Uterus (tissue), 4 donors: ENCODE data around the gene ARHGAP9. TPM values are rescaled to one million over a fixed set of nuclear protein-coding genes. Genes with fewer than 3 reads are reported as not detected.

Experiments used
- DNase-seq, 2 donors: peaks; one replicate each; pipeline ENCODE4 v3.0.0-alpha.2; 2019 to 2020
- H3K27ac ChIP-seq, 2 donors: fragments of 200-600 bp; sonication (generic); 1 replicate in 1 of 2; 2 replicates in 1 of 2; pipeline ENCODE4 v1.5.1; 2016 to 2018
- H3K27me3 ChIP-seq, 2 donors: fragments of 200-600 bp; sonication (generic); one replicate each; pipeline ENCODE4 v1.5.1; 2018 to 2019; ENCODE audit warnings: control low read depth in 1 of 2
- H3K36me3 ChIP-seq, 2 donors: fragments of 200-600 bp; sonication (generic); one replicate each; pipeline ENCODE4 v1.5.1; 2019; ENCODE audit warnings: control low read depth in 1 of 2
- H3K4me1 ChIP-seq, 2 donors: fragments of 200-600 bp; sonication (generic); one replicate each; pipeline ENCODE4 v1.5.1; 2018 to 2019; ENCODE audit warnings: control low read depth in 1 of 2
- H3K4me3 ChIP-seq, 2 donors: fragments of 200-600 bp; sonication (generic); 1 replicate in 1 of 2; 2 replicates in 1 of 2; pipeline ENCODE4 v1.5.1; 2018 to 2019; ENCODE audit warnings: mild to moderate bottlenecking in 1 of 2
- H3K9me3 ChIP-seq, 2 donors: fragments of 200-600 bp; sonication (generic); one replicate each; pipeline ENCODE4 v1.5.1; 2019; ENCODE audit warnings: control low read depth in 1 of 2
- POLR2A ChIP-seq, 2 donors: fragments of 450-650 bp; IDR thresholded peaks; one replicate each; pipeline ENCODE4 v1.6.1; 2016; ENCODE audit warnings: antibody characterized with exemption in 2 of 2, mild to moderate bottlenecking in 1 of 2, moderate library complexity in 1 of 2
- intact Hi-C: fragments of 100-400 bp; cut with DNase I; formaldehyde crosslinking; loops from one replicate; pipeline ENCODE4 v1.15.1; 2023; ENCODE audit warnings: low total_unique reads
- total RNA-seq, 4 donors: library from RNA; depleted of rRNA in 3 of 4; stranded (reverse); fragments of >200 nt in 3 of 4; gene quantifications; one replicate each; pipeline versions ENCODE4 v1.1.0 to v1.2.4, GENCODE V29; 2014 to 2023
- TF ChIP-seq, protein P1 (sequence below), 4 experiments: fragments of 200-600 bp in 2 of 4; fragments of 450-650 bp in 2 of 4; sonication (generic) in 2 of 4; IDR thresholded peaks; one replicate each; pipeline ENCODE4 v1.5.1; 2016 to 2019; ENCODE audit warnings: antibody characterized with exemption in 4 of 4, mild to moderate bottlenecking in 2 of 4, moderate library complexity in 1 of 4
- donor health status: DM: yes; HTN: yes; CAD: no.

The ARHGAP9 gene
- total RNA-seq, 4 donors from 2014 or later = 1.5 to 8.1 (median 3.3) TPM

GRCh38 chr12:57475271-57476161, 4.2 kb downstream of the ARHGAP9 start:
- peaks cover 0 to 13% of the 10 kb centered on the region in 2 donors for H3K4me1 ChIP-seq
- H3K4me3 ChIP-seq = peak overlapping the region; percentile 6 to 18
- TF ChIP-seq POLR2A (IDR thresholded peaks at IDR 0.05) = no peak
- TF ChIP-seq, protein P1, sequence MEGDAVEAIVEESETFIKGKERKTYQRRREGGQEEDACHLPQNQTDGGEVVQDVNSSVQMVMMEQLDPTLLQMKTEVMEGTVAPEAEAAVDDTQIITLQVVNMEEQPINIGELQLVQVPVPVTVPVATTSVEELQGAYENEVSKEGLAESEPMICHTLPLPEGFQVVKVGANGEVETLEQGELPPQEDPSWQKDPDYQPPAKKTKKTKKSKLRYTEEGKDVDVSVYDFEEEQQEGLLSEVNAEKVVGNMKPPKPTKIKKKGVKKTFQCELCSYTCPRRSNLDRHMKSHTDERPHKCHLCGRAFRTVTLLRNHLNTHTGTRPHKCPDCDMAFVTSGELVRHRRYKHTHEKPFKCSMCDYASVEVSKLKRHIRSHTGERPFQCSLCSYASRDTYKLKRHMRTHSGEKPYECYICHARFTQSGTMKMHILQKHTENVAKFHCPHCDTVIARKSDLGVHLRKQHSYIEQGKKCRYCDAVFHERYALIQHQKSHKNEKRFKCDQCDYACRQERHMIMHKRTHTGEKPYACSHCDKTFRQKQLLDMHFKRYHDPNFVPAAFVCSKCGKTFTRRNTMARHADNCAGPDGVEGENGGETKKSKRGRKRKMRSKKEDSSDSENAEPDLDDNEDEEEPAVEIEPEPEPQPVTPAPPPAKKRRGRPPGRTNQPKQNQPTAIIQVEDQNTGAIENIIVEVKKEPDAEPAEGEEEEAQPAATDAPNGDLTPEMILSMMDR (IDR thresholded peaks at IDR 0.05) = no peak
- DNase-seq = no peak
- no peaks in the 10 kb centered on the region for H3K9me3 ChIP-seq
- peaks cover 8 to 20% of the 10 kb centered on the region in 2 donors for H3K27me3 ChIP-seq
- intact Hi-C loops = no loop called here
- H3K36me3 ChIP-seq = no peaks in the 10 kb centered on the region
- no peak overlapping the region for H3K27ac ChIP-seq

GRCh38 chr12:57474862-57475261, 4.8 kb downstream of the ARHGAP9 start:
- no peak overlapping the region for H3K4me3 ChIP-seq
- no peak overlapping the region for H3K27ac ChIP-seq
- no peaks in the 10 kb centered on the region for H3K9me3 ChIP-seq
- peaks cover 8 to 20% of the 10 kb centered on the region in 2 donors for H3K27me3 ChIP-seq
- no peaks in the 10 kb centered on the region for H3K36me3 ChIP-seq
- no peak for DNase-seq
- TF ChIP-seq, protein P1 (IDR thresholded peaks at IDR 0.05) = no peak
- TF ChIP-seq POLR2A (IDR thresholded peaks at IDR 0.05) = no peak
- peaks cover 0 to 13% of the 10 kb centered on the region in 2 donors for H3K4me1 ChIP-seq
- intact Hi-C loops = no loop called here

DNA sequence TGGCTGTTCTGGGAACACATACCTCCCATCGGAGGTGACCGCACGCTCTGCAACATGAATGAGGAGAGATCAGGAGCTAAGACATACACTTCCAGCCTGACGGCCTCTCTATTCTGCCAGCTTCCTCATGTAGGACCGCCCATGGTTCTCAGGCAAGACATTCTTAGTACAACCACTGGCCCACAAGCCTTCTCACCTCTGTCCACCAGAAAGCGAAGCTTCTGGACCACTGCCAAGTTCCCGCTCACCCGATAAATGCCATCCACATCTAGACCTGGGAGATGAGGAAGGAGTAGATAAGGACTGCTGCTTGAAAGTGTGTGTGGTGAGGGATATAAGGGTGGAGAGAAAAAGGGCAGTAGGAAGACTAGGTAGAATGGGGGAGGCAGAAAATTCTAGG, 5.2 kb downstream of the ARHGAP9 start:
- DNase-seq = no peak
- intact Hi-C loops = no loop called here
- Histone ChIP-seq H3K4me1 (peaks cover 0 to 13% of the 10 kb centered on the region in 2 donors), H3K36me3 (no peaks in the 10 kb centered on the region), H3K9me3 (no peaks in the 10 kb centered on the region), H3K27me3 (peaks cover 8 to 20% of the 10 kb centered on the region in 2 donors), H3K27ac (no peak overlapping the region), H3K4me3 (no peak overlapping the region)
- TF ChIP-seq, protein P1 (IDR thresholded peaks at IDR 0.05) = no peak
- no peak for TF ChIP-seq POLR2A (IDR thresholded peaks at IDR 0.05)

DNA sequence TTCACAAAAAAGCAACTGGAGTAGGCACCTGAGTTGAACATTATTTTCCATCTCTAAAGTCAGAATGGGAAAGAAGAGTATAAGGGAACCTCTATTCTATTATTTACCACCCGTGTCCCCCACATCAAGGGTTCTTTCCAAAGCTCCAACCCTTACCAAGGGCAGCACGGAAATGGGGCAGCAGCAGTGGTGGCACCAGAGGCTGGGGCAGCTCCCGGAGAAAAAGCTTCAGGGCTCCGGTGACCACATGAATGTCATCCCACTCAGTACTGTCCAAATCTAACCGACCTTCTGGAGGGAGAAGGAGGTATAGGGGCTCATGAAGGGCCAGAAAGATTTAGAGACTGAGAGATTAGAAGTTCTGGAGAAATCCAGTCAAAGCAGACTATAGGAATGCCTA, 5.8 kb downstream of the ARHGAP9 start:
- Histone ChIP-seq H3K9me3 (no peaks in the 10 kb centered on the region), H3K4me1 (peaks cover 0 to 13% of the 10 kb centered on the region in 2 donors), H3K27ac (no peak overlapping the region), H3K27me3 (peaks cover 8 to 20% of the 10 kb centered on the region in 2 donors), H3K36me3 (no peaks in the 10 kb centered on the region), H3K4me3 (no peak overlapping the region)
- no peak for DNase-seq
- intact Hi-C loops = no loop called here
- TF ChIP-seq POLR2A (IDR thresholded peaks at IDR 0.05) = no peak
- TF ChIP-seq, protein P1 (IDR thresholded peaks at IDR 0.05) = no peak

DNA sequence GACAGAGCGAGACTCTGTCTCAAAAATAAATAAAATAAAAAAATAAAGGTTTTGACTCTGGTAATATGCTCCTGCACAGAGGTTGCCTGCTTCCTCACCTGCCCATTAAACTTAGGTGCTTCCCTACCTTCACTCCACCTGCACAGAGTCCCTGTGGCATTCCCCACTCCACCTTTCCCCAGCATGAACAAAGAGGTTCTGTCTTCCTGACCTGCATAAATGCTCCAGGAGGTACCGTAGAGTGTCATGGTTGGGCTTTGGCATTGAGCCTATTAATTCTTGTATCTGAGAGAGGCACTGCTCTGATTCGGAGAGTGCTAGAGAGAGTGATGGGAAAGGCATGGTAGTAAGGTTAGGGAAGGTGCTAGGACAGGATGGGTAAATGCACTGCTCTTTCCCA, 6.3 kb downstream of the ARHGAP9 start:
- peaks cover 8 to 20% of the 10 kb centered on the region in 2 donors for H3K27me3 ChIP-seq
- DNase-seq = no peak
- no peaks in the 10 kb centered on the region for H3K9me3 ChIP-seq
- no peak overlapping the region for H3K4me3 ChIP-seq
- TF ChIP-seq POLR2A (IDR thresholded peaks at IDR 0.05) = no peak
- TF ChIP-seq, protein P1 (IDR thresholded peaks at IDR 0.05) = no peak
- no peaks in the 10 kb centered on the region for H3K36me3 ChIP-seq
- H3K4me1 ChIP-seq = peaks cover 0 to 13% of the 10 kb centered on the region in 2 donors
- intact Hi-C loops = no loop called here
- H3K27ac ChIP-seq = no peak overlapping the region
